ENCODE results near the gene DNER.

DNER gene

GRCh38 chr2:229426464-229426863 lies 287.9 kb downstream of the DNER start:
- no peak for FAIRE-seq

- FAIRE-seq, result no peak
These were observed 288.8 kb downstream of the DNER start for GRCh38 chr2:229425598-229425997.

- FAIRE-seq, result no peak
These were observed 292.3 kb downstream of the DNER start for GRCh38 chr2:229422063-229422462.

DNA sequence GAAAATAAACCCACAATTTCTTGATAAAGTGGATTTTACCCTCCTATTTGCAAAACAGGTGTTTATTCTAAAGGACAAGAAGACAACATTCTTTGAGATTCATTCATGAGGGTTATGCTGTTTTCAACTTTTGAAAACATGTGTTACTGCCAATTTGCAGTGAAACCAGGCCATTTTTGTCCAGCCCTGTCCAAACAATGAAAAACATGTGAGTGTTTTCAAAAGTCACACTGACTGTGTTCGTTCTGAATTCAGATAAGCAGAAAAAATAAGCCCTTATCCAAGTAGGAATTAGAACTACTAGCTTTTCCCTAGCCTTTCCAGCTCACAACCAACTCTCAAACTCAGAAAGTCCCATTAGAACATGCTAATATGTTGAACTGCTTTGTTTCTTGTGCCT lies 295.2 kb downstream of the DNER start:
- no peak for FAIRE-seq

DNA sequence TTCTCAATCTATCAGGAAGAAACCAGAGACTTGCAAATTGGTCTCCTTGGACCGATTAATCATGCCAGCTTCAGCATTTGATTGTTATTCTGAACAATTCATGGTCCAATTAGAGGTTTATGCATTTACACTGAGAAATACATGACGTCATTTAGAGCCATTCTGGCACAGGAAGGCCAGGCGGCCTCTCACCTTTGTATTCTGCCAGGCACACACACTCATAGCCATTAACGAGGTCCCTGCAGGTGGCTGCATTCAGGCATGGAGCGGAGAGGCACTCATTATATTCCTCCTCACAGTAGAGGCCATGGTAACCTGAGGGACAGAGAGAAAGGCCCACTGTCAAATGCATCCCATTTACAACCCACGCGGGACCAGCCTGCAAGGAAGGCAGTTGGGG lies 296.4 kb downstream of the DNER start:
- FAIRE-seq, result no peak

DNA sequence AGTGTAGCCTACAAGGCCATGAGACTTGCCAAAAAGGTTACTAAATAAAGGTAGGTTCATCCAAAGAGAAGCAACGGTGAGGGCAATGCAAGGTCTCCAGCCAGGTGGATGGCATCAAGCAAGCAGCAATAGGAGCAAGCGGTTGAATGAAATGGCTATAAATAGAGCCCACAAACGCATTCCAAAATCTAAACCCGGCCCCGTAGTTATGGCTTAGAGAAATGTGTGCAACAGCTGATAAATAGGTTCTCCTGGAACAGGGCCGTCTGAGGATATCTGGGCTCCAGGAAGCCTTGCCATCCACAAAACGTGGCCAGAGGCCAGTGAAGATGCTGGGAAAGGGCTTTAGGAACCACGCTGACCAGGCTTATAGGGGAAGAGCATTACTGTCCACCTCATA lies 297.2 kb downstream of the DNER start:
- FAIRE-seq, result no peak

- FAIRE-seq, result no peak
These were observed 298.1 kb downstream of the DNER start for GRCh38 chr2:229416116-229416694.

DNA sequence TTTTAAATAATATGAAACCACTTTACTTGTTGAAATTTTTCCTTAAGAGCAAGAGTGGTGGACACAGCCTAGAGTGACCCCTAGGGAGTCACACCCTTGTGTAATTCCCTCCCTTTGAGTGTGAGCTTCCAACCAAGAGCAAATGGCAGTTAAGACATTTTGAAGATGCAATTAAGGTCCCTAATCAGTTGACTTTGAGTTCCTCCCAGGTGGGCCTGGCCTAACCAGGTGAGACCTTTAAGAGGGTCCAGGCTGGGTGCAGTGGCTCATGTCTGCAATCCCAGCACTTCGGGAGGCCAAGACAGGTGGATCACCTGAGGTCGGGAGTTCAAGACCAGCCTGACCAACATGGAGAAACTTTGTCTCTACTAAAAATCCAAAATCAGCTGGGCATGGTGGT lies 299.7 kb downstream of the DNER start:
- FAIRE-seq, result no peak

DNA sequence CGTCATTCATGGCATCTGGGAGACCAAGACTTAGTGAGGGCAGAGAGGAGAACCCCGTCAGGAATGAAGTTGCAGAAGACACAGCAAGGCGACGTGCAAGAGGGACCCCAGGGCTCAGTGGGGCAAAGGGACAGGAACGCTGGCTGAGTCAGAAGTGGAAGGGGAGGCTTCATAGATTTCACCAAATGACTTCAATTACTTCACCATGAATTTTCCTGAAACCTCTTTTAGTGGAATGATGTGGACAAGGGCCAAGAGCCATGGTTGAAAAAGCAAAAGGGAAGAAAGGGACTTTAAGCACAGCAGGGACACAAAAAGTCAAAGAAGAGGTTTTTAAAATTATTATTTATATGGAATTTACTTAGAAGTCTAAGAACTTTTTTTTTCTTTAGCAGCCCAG lies 301.7 kb downstream of the DNER start:
- FAIRE-seq, result no peak

GRCh38 chr2:229410946-229411345 lies 303.4 kb downstream of the DNER start:
- no peak for FAIRE-seq

DNA sequence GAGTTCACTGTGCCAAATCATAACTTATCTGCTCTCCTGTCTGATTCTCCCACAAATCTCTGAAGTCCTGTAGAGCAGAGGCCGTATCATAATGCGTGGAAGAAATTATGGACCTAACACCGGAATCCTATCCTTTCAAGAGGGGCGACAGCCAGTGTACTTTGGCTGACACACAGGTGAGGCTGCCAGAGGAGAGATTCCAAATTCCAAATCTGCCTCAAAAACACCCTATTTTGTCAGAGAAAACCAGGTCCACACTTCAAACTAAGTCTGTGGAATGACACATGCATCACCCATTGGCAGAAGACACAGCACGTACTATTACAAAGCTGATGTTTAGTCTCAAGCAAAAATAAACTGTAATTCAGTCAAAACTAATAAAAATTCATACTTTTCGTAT lies 304.1 kb downstream of the DNER start:
- FAIRE-seq, result no peak

GRCh38 chr2:229409751-229410181 lies 304.6 kb downstream of the DNER start:
- no peak for FAIRE-seq

- FAIRE-seq, result no peak
These were observed 305.4 kb downstream of the DNER start for GRCh38 chr2:229408962-229409361.

GRCh38 chr2:229408356-229408755 lies 306.0 kb downstream of the DNER start:
- FAIRE-seq, result no peak

GRCh38 chr2:229407170-229407569 lies 307.2 kb downstream of the DNER start:
- FAIRE-seq, result no peak

DNA sequence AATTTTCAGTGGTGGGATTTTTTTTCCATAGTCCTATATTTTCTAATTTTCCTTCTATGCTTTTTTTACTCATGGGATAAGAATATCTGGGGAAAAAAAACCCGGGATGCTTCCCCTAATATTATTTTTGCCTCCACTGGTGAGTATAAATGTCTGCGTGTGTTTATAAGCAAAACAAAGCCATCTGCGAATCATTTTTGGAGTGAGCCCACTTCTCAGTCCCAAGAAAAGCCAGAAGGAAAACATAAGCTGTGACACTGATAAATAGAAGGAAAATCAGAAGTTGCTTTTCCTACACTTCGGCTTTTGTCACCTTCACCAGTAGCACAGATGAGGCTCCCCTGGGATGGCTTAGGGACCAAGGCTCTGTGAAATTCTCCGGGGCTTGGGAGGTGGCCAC lies 308.6 kb downstream of the DNER start:
- FAIRE-seq, result no peak

GRCh38 chr2:229403296-229403695 lies 311.1 kb downstream of the DNER start:
- no peak for FAIRE-seq

DNA sequence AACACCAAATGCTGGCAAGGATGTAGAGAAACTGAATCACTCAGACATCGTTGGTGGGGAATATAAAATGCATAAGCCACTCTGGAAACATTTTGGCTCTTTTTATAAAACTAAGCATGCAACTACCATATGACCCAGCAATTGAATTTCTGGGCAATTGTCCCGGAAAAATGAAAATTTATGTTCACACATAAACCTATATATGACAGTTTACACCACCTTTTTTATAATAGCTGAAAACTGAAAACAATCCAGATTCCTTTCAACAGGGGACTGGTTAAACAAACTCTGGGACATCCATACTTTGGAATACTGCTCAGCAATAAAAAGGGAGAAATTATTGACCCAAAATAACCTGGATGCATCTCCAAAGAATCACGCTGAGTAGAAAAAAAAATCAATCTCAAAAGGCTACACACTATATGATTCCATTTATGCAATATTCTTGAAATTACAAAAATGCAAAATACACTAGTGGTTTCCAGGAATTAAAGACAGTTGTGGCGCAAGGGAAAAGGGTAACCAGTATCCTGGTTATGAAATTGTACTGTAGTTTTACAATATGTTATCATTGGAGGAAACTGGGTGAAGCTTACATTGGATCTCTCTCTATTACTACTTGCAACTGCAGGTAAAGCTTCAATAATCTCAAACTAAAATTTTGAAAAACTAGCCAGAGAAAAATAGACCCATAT lies 313.0 kb downstream of the DNER start:
- FAIRE-seq, result no peak

DNA sequence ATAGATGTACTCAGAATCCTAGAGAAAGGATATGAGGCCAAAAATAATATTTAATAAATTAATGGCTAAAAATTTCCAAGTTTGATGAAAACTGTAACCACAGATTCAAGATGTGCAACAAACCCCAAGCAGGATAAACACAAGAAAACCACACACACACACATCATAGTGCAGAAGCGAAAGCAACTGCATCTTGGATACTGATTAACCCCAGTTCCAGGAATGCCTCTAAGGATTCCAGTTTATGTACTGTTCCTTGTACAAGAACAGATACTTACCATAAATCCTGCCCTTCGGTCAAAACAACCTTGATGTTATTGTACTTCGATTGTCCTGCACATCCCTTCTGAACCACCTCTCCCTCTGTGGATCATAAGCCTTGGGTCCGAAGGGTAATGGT lies 320.4 kb downstream of the DNER start:
- no peak for FAIRE-seq

- no peak for FAIRE-seq
These were observed 322.2 kb downstream of the DNER start for GRCh38 chr2:229392196-229392595.

DNA sequence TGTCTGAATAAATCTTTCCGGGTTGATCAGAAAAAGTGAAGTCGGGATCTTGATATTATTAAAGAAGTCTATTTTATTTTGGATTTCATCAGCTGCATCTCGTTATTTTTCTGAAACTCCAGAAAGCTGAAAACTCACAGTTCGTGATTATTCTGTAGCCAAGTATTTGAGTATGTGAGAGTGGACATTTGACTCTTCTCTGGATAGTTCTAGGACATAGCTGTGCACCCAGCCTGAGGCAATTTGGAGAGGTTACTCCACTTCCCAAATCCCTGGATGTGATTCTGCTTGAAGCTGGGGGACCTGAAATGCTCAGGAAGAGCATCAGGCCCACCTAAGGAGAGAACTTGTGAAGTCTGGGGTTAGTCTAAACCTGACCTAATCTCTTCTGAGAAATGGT lies 325.6 kb downstream of the DNER start:
- FAIRE-seq, result no peak

- FAIRE-seq, result no peak
These were observed 326.5 kb downstream of the DNER start for GRCh38 chr2:229387866-229388265.

DNA sequence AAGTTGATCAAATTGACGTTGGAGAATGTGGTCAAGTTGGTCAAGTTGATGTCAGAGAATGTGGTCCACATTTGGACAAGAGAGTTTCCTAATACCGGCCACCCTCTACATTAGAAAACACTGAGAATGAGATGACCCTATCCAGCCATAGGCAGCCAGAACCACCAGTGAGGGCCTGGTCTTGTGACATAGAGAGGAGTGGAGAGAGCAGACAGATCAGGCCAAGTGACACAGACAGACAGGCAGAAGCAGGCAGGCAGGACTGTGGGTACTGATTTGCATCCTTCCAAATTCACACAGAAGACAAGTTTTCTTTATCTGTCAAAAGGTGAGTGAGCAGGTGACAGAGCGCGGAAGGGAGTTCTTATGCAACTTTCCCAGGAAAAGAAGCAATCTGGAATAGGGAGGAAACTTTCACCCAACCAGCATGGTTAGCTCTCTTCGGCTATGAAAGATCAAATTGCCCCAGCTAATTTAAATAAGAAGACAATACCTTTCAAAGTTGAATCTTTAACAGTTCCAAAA lies 334.2 kb downstream of the DNER start:
- no peak for FAIRE-seq

GRCh38 chr2:229378386-229378785 lies 336.0 kb downstream of the DNER start:
- FAIRE-seq, result no peak

GRCh38 chr2:229376866-229377265 lies 337.5 kb downstream of the DNER start:
- FAIRE-seq, result no peak

Data from colon (tissue), 2 donors.